Measurements from ENCODE around the gene SPACA1.

SPACA1 gene

DNA sequence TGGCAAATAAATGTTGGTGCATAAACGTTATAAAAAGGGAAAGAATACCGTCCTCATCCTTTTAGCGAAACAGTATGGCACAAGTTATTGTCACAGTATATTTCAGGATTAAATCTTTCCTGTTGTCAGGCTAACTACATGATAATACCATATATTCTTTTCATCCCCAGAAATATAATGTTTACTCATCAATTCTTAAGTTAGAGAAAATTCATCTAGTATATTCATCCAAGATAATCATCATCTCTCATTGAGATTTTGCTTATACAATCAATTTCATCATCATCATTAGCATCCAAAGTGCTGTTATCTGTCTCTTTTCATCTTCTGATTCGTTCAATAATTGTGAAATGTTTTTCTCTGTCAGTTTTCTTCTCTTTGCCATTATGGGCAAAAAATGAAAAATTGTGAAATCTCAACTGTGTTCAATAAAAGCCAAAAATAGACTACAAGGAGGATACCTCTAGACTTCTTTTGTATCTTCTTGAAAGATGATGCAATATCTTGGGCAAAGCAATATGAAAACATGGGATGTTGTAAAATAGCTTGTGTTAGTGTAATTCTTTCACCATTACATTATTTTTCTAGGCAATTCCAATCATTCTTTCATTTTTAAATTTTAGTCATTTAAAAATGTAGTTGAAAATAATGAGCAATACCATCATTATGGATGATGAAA is 2.6 kb downstream of the SPACA1 start:
- Mint-ChIP-seq H3K36me3 (no peaks in the 10 kb centered on the region), H3K4me3 (no peak overlapping the region), H3K4me1 (no peaks in the 10 kb centered on the region), H3K27ac (no peak overlapping the region), H3K27me3 (no peaks in the 10 kb centered on the region), H3K9me3 (no peaks in the 10 kb centered on the region)
- no peak for ATAC-seq

GRCh38 chr6:88059191-88059590 is 11.6 kb downstream of the SPACA1 start:
- H3K4me1 Mint-ChIP-seq: no peaks in the 10 kb centered on the region
- no peaks in the 10 kb centered on the region for H3K9me3 Mint-ChIP-seq
- no peaks in the 10 kb centered on the region for H3K27me3 Mint-ChIP-seq
- H3K36me3 Mint-ChIP-seq: no peaks in the 10 kb centered on the region
- no peak for ATAC-seq
- no peak overlapping the region for H3K4me3 Mint-ChIP-seq
- H3K27ac Mint-ChIP-seq: no peak overlapping the region

DNA sequence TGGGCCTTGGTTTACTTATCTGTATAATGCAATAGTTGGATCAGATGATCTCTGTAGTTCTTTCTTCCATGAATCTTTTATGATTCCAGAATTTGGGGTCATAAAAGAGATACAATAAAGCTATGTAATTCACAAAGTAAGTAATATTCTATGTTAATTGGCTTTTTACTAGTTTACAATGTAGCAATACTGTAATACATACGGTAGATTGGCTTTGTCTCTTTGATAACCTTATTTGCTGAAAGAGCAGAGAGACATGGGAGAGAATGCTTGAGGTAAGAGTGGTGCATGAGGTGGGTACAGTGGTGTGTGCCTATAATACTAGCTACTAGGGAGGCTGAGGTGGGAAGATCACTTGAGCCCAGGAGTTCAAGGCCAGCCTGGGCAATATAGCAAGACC is 14.7 kb downstream of the SPACA1 start:
- H3K36me3 Mint-ChIP-seq: no peaks in the 10 kb centered on the region
- H3K9me3 Mint-ChIP-seq: no peaks in the 10 kb centered on the region
- ATAC-seq: no peak
- no peak overlapping the region for H3K27ac Mint-ChIP-seq
- no peaks in the 10 kb centered on the region for H3K27me3 Mint-ChIP-seq
- no peaks in the 10 kb centered on the region for H3K4me1 Mint-ChIP-seq
- H3K4me3 Mint-ChIP-seq: no peak overlapping the region

GRCh38 chr6:88072462-88072861 is 24.8 kb downstream of the SPACA1 start:
- ATAC-seq: no peak
- H3K27me3 Mint-ChIP-seq: no peaks in the 10 kb centered on the region

DNA sequence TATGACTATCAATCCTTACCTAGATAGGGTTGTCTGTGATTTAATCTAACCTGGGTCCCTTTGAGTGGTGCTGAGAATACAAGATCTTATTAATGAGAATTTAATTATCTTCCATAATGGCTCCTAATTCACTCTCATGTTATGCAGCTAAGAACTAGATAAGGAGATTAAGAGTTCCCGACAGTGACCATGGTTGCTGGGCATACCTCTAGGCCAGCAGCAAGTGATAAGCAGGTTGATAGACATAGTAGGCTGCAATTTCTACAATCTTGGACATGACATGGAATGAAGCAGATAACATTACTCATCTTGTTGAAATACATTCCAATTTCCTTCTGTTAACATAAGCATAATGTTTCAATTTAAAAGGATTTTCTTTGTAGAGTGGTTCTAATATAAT is 27.1 kb downstream of the SPACA1 start:
- no peak overlapping the region for H3K4me3 Mint-ChIP-seq
- ATAC-seq: no peak
- H3K9me3 Mint-ChIP-seq: peaks cover 11% of the 10 kb centered on the region

More at GRCh38 chr6:88072462-88072861, 24.8 kb downstream of the SPACA1 start:
- H3K4me1 Mint-ChIP-seq: no peaks in the 10 kb centered on the region
- H3K36me3 Mint-ChIP-seq: peaks cover 7% of the 10 kb centered on the region
- no peak overlapping the region for H3K27ac Mint-ChIP-seq
- peaks cover 17% of the 10 kb centered on the region for H3K9me3 Mint-ChIP-seq
- H3K4me3 Mint-ChIP-seq: no peak overlapping the region

GRCh38 chr6:88077305-88077704 is 29.7 kb downstream of the SPACA1 start:
- Mint-ChIP-seq H3K36me3 (no peaks in the 10 kb centered on the region), H3K4me3 (no peak overlapping the region), H3K27me3 (no peaks in the 10 kb centered on the region), H3K27ac (no peak overlapping the region), H3K9me3 (peaks cover 2% of the 10 kb centered on the region), H3K4me1 (no peaks in the 10 kb centered on the region)
- ATAC-seq: no peak

More for the DNA sequence above, 27.1 kb downstream of the SPACA1 start:
- H3K27me3 Mint-ChIP-seq: no peaks in the 10 kb centered on the region
- H3K27ac Mint-ChIP-seq: no peak overlapping the region
- no peaks in the 10 kb centered on the region for H3K4me1 Mint-ChIP-seq
- peaks cover 7% of the 10 kb centered on the region for H3K36me3 Mint-ChIP-seq

GRCh38 chr6:88086792-88087191 is 39.2 kb downstream of the SPACA1 start:
- no peaks in the 10 kb centered on the region for H3K27me3 Mint-ChIP-seq
- H3K4me3 Mint-ChIP-seq: no peak overlapping the region
- ATAC-seq: no peak
- peaks cover 11% of the 10 kb centered on the region for H3K9me3 Mint-ChIP-seq
- H3K36me3 Mint-ChIP-seq: peaks cover 5% of the 10 kb centered on the region
- no peak overlapping the region for H3K27ac Mint-ChIP-seq
- peaks cover 5% of the 10 kb centered on the region for H3K4me1 Mint-ChIP-seq

DNA sequence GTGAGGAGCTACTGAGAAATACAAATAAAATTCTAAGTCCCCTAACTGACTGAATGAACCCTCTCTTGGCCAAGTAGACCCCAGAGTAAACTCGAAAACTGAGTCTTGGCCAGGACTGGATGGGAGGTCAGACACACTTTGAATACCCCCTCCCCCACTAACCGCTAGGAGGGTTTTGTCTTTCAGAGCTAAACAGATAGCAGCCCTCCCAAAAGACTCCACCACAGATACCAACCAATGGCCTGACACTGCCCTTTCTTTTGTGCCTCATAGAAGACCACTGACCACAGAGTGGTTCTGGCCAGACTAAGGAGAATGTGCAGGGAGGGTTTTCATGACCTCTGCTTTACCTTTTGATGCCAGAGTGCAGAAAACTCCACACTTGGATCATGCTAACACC is 42.1 kb downstream of the SPACA1 start:
- Mint-ChIP-seq H3K4me1 (peaks cover 5% of the 10 kb centered on the region), H3K27ac (no peak overlapping the region), H3K27me3 (no peaks in the 10 kb centered on the region), H3K4me3 (no peak overlapping the region), H3K9me3 (no peaks in the 10 kb centered on the region), H3K36me3 (no peaks in the 10 kb centered on the region)
- ATAC-seq: no peak

- Mint-ChIP-seq H3K27ac (no peak overlapping the region), H3K9me3 (no peaks in the 10 kb centered on the region), H3K36me3 (no peaks in the 10 kb centered on the region), H3K4me3 (no peak overlapping the region), H3K4me1 (no peaks in the 10 kb centered on the region), H3K27me3 (peaks cover under 1% of the 10 kb centered on the region)
- ATAC-seq: no peak
Measured at GRCh38 chr6:88105741-88106340, 58.2 kb downstream of the SPACA1 start.

DNA sequence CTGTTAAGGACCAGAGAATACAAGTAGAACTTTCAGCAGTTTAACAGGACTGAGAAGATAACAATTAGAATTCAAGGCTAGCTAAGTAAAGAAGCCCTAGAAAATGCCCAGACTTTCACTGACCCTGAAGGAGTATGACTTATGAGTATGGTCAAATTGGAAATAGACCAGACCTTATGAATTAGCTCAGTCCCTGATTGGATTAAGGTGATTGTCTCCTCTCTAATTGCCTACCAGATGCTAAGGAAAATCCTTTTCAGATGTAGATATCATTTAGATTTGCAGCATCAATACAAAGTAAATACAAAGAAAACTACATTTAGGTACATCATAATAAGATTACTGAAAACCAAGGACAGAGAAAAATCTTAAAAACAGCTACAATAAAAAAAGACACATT is 59.6 kb downstream of the SPACA1 start:
- H3K27ac Mint-ChIP-seq: no peak overlapping the region
- no peak for ATAC-seq
- H3K27me3 Mint-ChIP-seq: no peaks in the 10 kb centered on the region
- H3K4me3 Mint-ChIP-seq: no peak overlapping the region
- H3K36me3 Mint-ChIP-seq: no peaks in the 10 kb centered on the region
- H3K9me3 Mint-ChIP-seq: no peaks in the 10 kb centered on the region
- no peaks in the 10 kb centered on the region for H3K4me1 Mint-ChIP-seq

DNA sequence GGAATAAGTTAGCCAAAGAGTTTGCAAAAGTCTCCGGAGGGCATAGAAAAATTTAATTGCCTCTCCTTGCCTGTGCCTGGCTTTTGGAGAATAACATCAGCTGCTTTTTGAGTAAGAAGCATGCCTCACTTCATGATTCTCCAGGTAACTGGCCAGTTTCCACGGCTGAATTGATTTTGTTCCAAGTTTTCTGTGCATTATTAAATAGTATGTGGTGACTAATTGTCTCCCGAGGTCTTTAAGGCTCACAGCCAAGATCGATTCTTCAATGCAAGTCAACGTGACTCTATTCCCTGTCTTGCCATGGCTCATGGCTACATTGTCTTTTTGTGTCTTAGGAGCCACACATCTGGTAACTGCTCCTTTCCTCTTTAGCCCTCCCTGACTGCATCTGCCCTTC is 64.3 kb downstream of the SPACA1 start:
- ATAC-seq: no peak
- H3K27ac Mint-ChIP-seq: no peak overlapping the region
- H3K9me3 Mint-ChIP-seq: peaks cover 3% of the 10 kb centered on the region
- H3K4me3 Mint-ChIP-seq: no peak overlapping the region
- H3K27me3 Mint-ChIP-seq: no peaks in the 10 kb centered on the region
- H3K4me1 Mint-ChIP-seq: peaks cover 21% of the 10 kb centered on the region
- no peaks in the 10 kb centered on the region for H3K36me3 Mint-ChIP-seq

- H3K36me3 Mint-ChIP-seq: no peaks in the 10 kb centered on the region
- peak overlapping the region; percentile 65 for H3K27ac Mint-ChIP-seq
- no peak for ATAC-seq
- H3K4me3 Mint-ChIP-seq: no peak overlapping the region
- H3K27me3 Mint-ChIP-seq: no peaks in the 10 kb centered on the region
- H3K4me1 Mint-ChIP-seq: peaks cover 21% of the 10 kb centered on the region
- H3K9me3 Mint-ChIP-seq: peaks cover 3% of the 10 kb centered on the region
Measured at GRCh38 chr6:88114838-88115237, 67.2 kb downstream of the SPACA1 start.

DNA sequence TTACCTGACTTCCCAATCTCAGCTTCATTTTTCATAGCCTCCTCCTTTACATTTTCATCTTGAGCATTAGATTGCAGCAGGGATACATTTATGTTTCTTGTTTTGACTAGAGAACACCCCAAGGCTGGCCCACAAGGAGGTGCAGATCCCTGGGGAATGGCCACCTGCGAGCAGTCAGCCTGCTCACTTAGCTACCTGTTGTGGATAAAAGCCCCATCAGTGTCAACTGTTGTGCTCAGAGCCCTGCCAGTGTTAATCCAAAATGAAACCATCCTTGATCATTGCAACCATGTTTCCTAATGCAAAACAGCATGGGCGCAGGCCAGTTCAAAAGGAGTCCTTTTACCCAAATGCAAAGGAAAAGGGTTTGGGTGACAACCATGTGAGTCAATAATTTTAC is 67.7 kb downstream of the SPACA1 start:
- Mint-ChIP-seq H3K36me3 (no peaks in the 10 kb centered on the region), H3K4me1 (peaks cover 21% of the 10 kb centered on the region), H3K27ac (peak overlapping the region; percentile 65), H3K9me3 (peaks cover 3% of the 10 kb centered on the region), H3K27me3 (no peaks in the 10 kb centered on the region), H3K4me3 (no peak overlapping the region)
- ATAC-seq: peak; percentile 43

- H3K4me1 Mint-ChIP-seq: peaks cover 21% of the 10 kb centered on the region
- ATAC-seq: no peak
- no peaks in the 10 kb centered on the region for H3K36me3 Mint-ChIP-seq
- H3K4me3 Mint-ChIP-seq: no peak overlapping the region
- peaks cover 3% of the 10 kb centered on the region for H3K9me3 Mint-ChIP-seq
- H3K27me3 Mint-ChIP-seq: no peaks in the 10 kb centered on the region
- no peak overlapping the region for H3K27ac Mint-ChIP-seq
Measured at GRCh38 chr6:88116276-88116675, 68.6 kb downstream of the SPACA1 start.
